ENCODE measurements around the gene ZSWIM9. TPM values are rescaled to one million over a fixed set of nuclear protein-coding genes. Genes with fewer than 3 reads are reported as not detected.

ZSWIM9 gene
- total RNA-seq, 4 donors from 2014 or later: 4.2 to 6.1 (median 5.4) TPM

GRCh38 chr19:48137411-48137810 is 33.1 kb upstream of the ZSWIM9 start:
- no peaks in the 10 kb centered on the region for H3K27me3 ChIP-seq
- TF ChIP-seq, protein P1, sequence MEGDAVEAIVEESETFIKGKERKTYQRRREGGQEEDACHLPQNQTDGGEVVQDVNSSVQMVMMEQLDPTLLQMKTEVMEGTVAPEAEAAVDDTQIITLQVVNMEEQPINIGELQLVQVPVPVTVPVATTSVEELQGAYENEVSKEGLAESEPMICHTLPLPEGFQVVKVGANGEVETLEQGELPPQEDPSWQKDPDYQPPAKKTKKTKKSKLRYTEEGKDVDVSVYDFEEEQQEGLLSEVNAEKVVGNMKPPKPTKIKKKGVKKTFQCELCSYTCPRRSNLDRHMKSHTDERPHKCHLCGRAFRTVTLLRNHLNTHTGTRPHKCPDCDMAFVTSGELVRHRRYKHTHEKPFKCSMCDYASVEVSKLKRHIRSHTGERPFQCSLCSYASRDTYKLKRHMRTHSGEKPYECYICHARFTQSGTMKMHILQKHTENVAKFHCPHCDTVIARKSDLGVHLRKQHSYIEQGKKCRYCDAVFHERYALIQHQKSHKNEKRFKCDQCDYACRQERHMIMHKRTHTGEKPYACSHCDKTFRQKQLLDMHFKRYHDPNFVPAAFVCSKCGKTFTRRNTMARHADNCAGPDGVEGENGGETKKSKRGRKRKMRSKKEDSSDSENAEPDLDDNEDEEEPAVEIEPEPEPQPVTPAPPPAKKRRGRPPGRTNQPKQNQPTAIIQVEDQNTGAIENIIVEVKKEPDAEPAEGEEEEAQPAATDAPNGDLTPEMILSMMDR (IDR thresholded peaks at IDR 0.05): no peak
- no peak for TF ChIP-seq POLR2A (IDR thresholded peaks at IDR 0.05)
- no peak for DNase-seq
- no peak overlapping the region for H3K4me3 ChIP-seq (replicated peaks in 1 of 3)
- H3K36me3 ChIP-seq: no peaks in the 10 kb centered on the region
- H3K4me1 ChIP-seq: no peaks in the 10 kb centered on the region
- intact Hi-C loops (cut with DNase I): no loop called here
- no peak overlapping the region for H3K27ac ChIP-seq
- no peaks in the 10 kb centered on the region for H3K9me3 ChIP-seq
- 92 to 97% methylated on average over 20 to 24 of the region's 26 CpGs for WGBS, 2 donors

- intact Hi-C loops (cut with DNase I): no loop called here
- no peak for DNase-seq
Observed at GRCh38 chr19:48139053-48139452, 31.4 kb upstream of the ZSWIM9 start.

GRCh38 chr19:48147597-48148175 is 22.8 kb upstream of the ZSWIM9 start:
- intact Hi-C loops (cut with DNase I): no loop called here
- peaks cover 0 to 4% of the 10 kb centered on the region in 2 donors for H3K36me3 ChIP-seq
- WGBS, 2 donors: 82 to 95% methylated on average over 3 to 4 of the region's 4 CpGs

More at GRCh38 chr19:48139053-48139452, 31.4 kb upstream of the ZSWIM9 start:
- 86 to 91% methylated on average over 6 of the region's 6 CpGs for WGBS, 2 donors
- H3K4me3 ChIP-seq (replicated peaks in 1 of 3): no peak overlapping the region
- no peaks in the 10 kb centered on the region for H3K27me3 ChIP-seq
- no peaks in the 10 kb centered on the region for H3K4me1 ChIP-seq
- no peaks in the 10 kb centered on the region for H3K36me3 ChIP-seq
- no peak overlapping the region for H3K27ac ChIP-seq
- no peaks in the 10 kb centered on the region for H3K9me3 ChIP-seq
- TF ChIP-seq, protein P1 (IDR thresholded peaks at IDR 0.05): no peak
- no peak for TF ChIP-seq POLR2A (IDR thresholded peaks at IDR 0.05)

GRCh38 chr19:48148576-48148975 is 21.9 kb upstream of the ZSWIM9 start:
- TF ChIP-seq, protein P1 (IDR thresholded peaks at IDR 0.05): no peak
- no peak for TF ChIP-seq POLR2A (IDR thresholded peaks at IDR 0.05)
- no peaks in the 10 kb centered on the region for H3K4me1 ChIP-seq
- WGBS, 2 donors: 87 to 97% methylated on average over 9 of the region's 9 CpGs

More at GRCh38 chr19:48147597-48148175, 22.8 kb upstream of the ZSWIM9 start:
- H3K27ac ChIP-seq: no peak overlapping the region
- TF ChIP-seq POLR2A (IDR thresholded peaks at IDR 0.05): no peak
- TF ChIP-seq, protein P1 (IDR thresholded peaks at IDR 0.05): no peak
- H3K4me1 ChIP-seq: no peaks in the 10 kb centered on the region
- no peak for DNase-seq
- no peaks in the 10 kb centered on the region for H3K27me3 ChIP-seq
- H3K9me3 ChIP-seq: no peaks in the 10 kb centered on the region
- H3K4me3 ChIP-seq (replicated peaks in 1 of 3): no peak overlapping the region

GRCh38 chr19:48149430-48149829 is 21.1 kb upstream of the ZSWIM9 start:
- Histone ChIP-seq H3K4me1 (no peaks in the 10 kb centered on the region), H3K9me3 (no peaks in the 10 kb centered on the region), H3K27ac (no peak overlapping the region), H3K36me3 (peaks cover 0 to 4% of the 10 kb centered on the region in 2 donors), H3K4me3 (replicated peaks in 1 of 3) (no peak overlapping the region), H3K27me3 (no peaks in the 10 kb centered on the region)
- intact Hi-C loops (cut with DNase I): no loop called here
- TF ChIP-seq, protein P1 (IDR thresholded peaks at IDR 0.05): no peak
- no peak for TF ChIP-seq POLR2A (IDR thresholded peaks at IDR 0.05)
- DNase-seq: no peak
- WGBS, 2 donors: 82 to 91% methylated on average over 6 of the region's 6 CpGs

More at GRCh38 chr19:48148576-48148975, 21.9 kb upstream of the ZSWIM9 start:
- no peak for DNase-seq
- H3K36me3 ChIP-seq: peaks cover 0 to 4% of the 10 kb centered on the region in 2 donors
- H3K27me3 ChIP-seq: no peaks in the 10 kb centered on the region
- no peak overlapping the region for H3K27ac ChIP-seq
- no peaks in the 10 kb centered on the region for H3K9me3 ChIP-seq
- H3K4me3 ChIP-seq (replicated peaks in 1 of 3): no peak overlapping the region
- intact Hi-C loops (cut with DNase I): no loop called here

Data from thyroid gland (tissue), 4 donors.